CD14-positive monocyte (primary cell): ENCODE measurements around the gene MED27. TPM values are rescaled to one million over a fixed set of nuclear protein-coding genes. Genes with fewer than 3 reads are reported as not detected.

Experiments
- DNase-seq, 3 donors: peaks; one replicate each; pipeline ENCODE4 v3.0.0-alpha.2; 2011 to 2022
- H2AFZ ChIP-seq: 2 replicates; pipeline ENCODE4 v1.6.0; 2012; ENCODE audit warnings: mild to moderate bottlenecking, low read depth, low read length, inconsistent platforms; ENCODE audit not compliant: insufficient read depth, poor library complexity, severe bottlenecking
- H3K27ac ChIP-seq, 2 donors: 1 replicate in 1 of 2; 2 replicates in 1 of 2; pipeline ENCODE4 v1.5.1; 2012 to 2013; ENCODE audit warnings: low read length in 2 of 2, control low read depth in 1 of 2, inconsistent platforms in 1 of 2, low read depth in 1 of 2, mild to moderate bottlenecking in 1 of 2
- H3K27me3 ChIP-seq, 2 donors: one replicate each; pipeline versions ENCODE4 v1.6.0 to v1.6.1; 2011 to 2013; ENCODE audit warnings: low read length in 2 of 2; ENCODE audit not compliant: control insufficient read depth in 2 of 2, insufficient read depth in 2 of 2
- H3K36me3 ChIP-seq, 2 donors: replicated peaks in 1 of 2; 1 replicate in 1 of 2; 2 replicates in 1 of 2; pipeline versions ENCODE4 v1.5.1 to v1.6.1; 2012 to 2013; ENCODE audit warnings: low read length in 2 of 2, control low read depth in 1 of 2, inconsistent platforms in 1 of 2, mild to moderate bottlenecking in 1 of 2; ENCODE audit not compliant: insufficient read depth in 2 of 2, control insufficient read depth in 1 of 2
- H3K4me1 ChIP-seq, 2 donors: 1 replicate in 1 of 2; 2 replicates in 1 of 2; pipeline versions ENCODE4 v1.5.1 to v1.6.1; 2012 to 2013; ENCODE audit warnings: low read length in 2 of 2, control low read depth in 1 of 2, inconsistent platforms in 1 of 2, mild to moderate bottlenecking in 1 of 2, moderate library complexity in 1 of 2; ENCODE audit not compliant: insufficient read depth in 2 of 2, control insufficient read depth in 1 of 2
- H3K4me2 ChIP-seq: replicated peaks from 2 replicates; pipeline ENCODE3; 2012; ENCODE audit warnings: low read length, moderate library complexity, mild to moderate bottlenecking; ENCODE audit not compliant: poor library complexity, severe bottlenecking; ENCODE audit errors: extremely low read depth
- H3K4me3 ChIP-seq, 3 experiments: fragments of 200-600 bp in 1 of 3; sonication (generic) in 1 of 3; replicated peaks in 1 of 3; 1 replicate in 2 of 3; 2 replicates in 1 of 3; pipeline ENCODE4 v1.5.1; 2011 to 2013; ENCODE audit warnings: low read length in 3 of 3, mild to moderate bottlenecking in 3 of 3, control low read depth in 2 of 3, low read depth in 2 of 3, inconsistent platforms in 1 of 3, moderate library complexity in 1 of 3
- H3K79me2 ChIP-seq: 2 replicates; pipeline ENCODE4 v1.6.0; 2012; ENCODE audit warnings: mild to moderate bottlenecking, control low read depth, inconsistent platforms, low read length, moderate library complexity; ENCODE audit not compliant: insufficient read depth
- H3K9ac ChIP-seq: 2 replicates; pipeline ENCODE4 v1.6.0; 2017; ENCODE audit warnings: low read length, mild to moderate bottlenecking; ENCODE audit not compliant: insufficient read depth, poor library complexity, severe bottlenecking
- H3K9me3 ChIP-seq, 2 donors: replicated peaks in 1 of 2; 1 replicate in 1 of 2; 2 replicates in 1 of 2; pipeline versions ENCODE4 v1.5.1 to v1.6.1; 2012 to 2013; ENCODE audit warnings: low read length in 2 of 2, control low read depth in 1 of 2; ENCODE audit not compliant: control insufficient read depth in 1 of 2, insufficient read depth in 1 of 2
- H4K20me1 ChIP-seq: 2 replicates; pipeline ENCODE4 v1.6.0; 2012; ENCODE audit warnings: mild to moderate bottlenecking, low read length, control low read depth, moderate library complexity; ENCODE audit not compliant: insufficient read depth
- H3K27ac Mint-ChIP-seq, 7 donors: one replicate each; pipeline ENCODE4 v1.8.0; 2020; ENCODE audit warnings: mild to moderate bottlenecking in 7 of 7, mixed read lengths in 7 of 7, moderate library complexity in 6 of 7, inconsistent platforms in 2 of 7
- H3K27me3 Mint-ChIP-seq, 3 donors: one replicate each; pipeline ENCODE4 v1.8.0; 2021 to 2022; ENCODE audit warnings: low read depth in 3 of 3, mild to moderate bottlenecking in 3 of 3, mixed read lengths in 3 of 3, moderate library complexity in 3 of 3, inconsistent platforms in 1 of 3
- H3K36me3 Mint-ChIP-seq, 2 donors: one replicate each; pipeline ENCODE4 v1.8.0; 2020; ENCODE audit warnings: mixed read lengths in 2 of 2, inconsistent platforms in 1 of 2, mild to moderate bottlenecking in 1 of 2
- H3K4me1 Mint-ChIP-seq: one replicate; pipeline ENCODE4 v1.8.0; 2020; ENCODE audit warnings: mild to moderate bottlenecking, mixed read lengths
- H3K4me3 Mint-ChIP-seq, 2 donors: one replicate each; pipeline ENCODE4 v1.8.0; 2020; ENCODE audit warnings: mild to moderate bottlenecking in 2 of 2, mixed read lengths in 2 of 2, moderate library complexity in 1 of 2
- H3K9me3 Mint-ChIP-seq, 7 donors: one replicate each; pipeline ENCODE4 v1.8.0; 2020 to 2022; ENCODE audit warnings: mixed read lengths in 7 of 7, mild to moderate bottlenecking in 6 of 7, moderate library complexity in 6 of 7, inconsistent platforms in 2 of 7
- WGBS: methylation state at CpG from one replicate; pipeline ENCODE4 v1.1.5; 2013; ENCODE audit warnings: missing lambda C conversion rate; ENCODE audit not compliant: insufficient coverage; 5-methylcytosine and 5-hydroxymethylcytosine counted together
- intact Hi-C, 2 donors: fragments of 100-400 bp; cut with micrococcal nuclease; formaldehyde crosslinking; loops; one replicate each; pipeline versions ENCODE4 v1.15.0 to v1.15.1; 2023
- polyA plus RNA-seq, 3 donors: library from polyadenylated mRNA; depleted of rRNA in 1 of 3; unstranded in 2 of 3; stranded (reverse) in 1 of 3; fragments of 300-500 nt in 2 of 3; fragments of >200 nt in 1 of 3; fragmentation: Illumina TruSeq in 2 of 3; gene quantifications; 1 replicate in 2 of 3; 2 replicates in 1 of 3; pipeline ENCODE4 v1.2.3, GENCODE V29; 2012 to 2021
- TF ChIP-seq, protein P1 (sequence below): fragments of 200-600 bp; IDR thresholded peaks from one replicate; pipeline ENCODE4 v1.8.0; 2022; ENCODE audit warnings: antibody characterized with exemption, mild to moderate bottlenecking

MED27 gene
- polyA plus RNA-seq, 3 donors: 14.0 to 26.9 (median 25.8) TPM

DNA sequence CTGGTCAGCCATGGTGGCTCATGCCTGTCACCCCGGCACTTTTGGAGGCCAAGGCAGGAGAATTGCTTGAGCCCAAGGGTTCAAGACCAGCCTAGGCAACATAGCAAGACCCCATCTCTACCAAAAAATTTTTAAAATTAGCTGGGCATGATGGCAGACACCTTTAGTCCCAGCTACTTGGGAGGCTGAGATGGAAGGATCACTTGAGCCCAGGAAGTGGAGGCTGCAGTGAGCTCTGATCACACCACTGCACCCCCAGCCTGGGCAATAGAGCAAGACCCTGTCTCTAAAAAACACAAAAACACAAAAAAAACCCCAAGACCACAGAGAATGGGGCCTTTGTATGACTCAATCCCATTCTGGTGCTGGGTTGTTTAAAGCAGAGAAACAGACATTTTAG lies 44.0 kb downstream of the MED27 start:
- Histone ChIP-seq H3K27ac (no peak overlapping the region), H3K4me3 (no peak overlapping the region), H3K4me2 (no peak overlapping the region), H3K79me2 (no peaks in the 10 kb centered on the region), H3K9ac (no peak overlapping the region), H3K27me3 (no peaks in the 10 kb centered on the region), H3K4me1 (no peaks in the 10 kb centered on the region), H2AFZ (no peak overlapping the region), H3K9me3 (no peaks in the 10 kb centered on the region), H4K20me1 (peaks cover 56% of the 10 kb centered on the region), H3K36me3 (no peaks in the 10 kb centered on the region)
- Mint-ChIP-seq H3K27ac (no peak overlapping the region), H3K9me3 (no peaks in the 10 kb centered on the region), H3K36me3 (peaks cover 0 to 5% of the 10 kb centered on the region in 2 donors), H3K27me3 (peaks cover 0 to 2% (median 0%) of the 10 kb centered on the region in 3 donors), H3K4me3 (no peak overlapping the region), H3K4me1 (no peaks in the 10 kb centered on the region)
- no CpG with 5 or more reads among the region's 1 CpG for WGBS
- intact Hi-C loops: no loop called here
- TF ChIP-seq, protein P1, sequence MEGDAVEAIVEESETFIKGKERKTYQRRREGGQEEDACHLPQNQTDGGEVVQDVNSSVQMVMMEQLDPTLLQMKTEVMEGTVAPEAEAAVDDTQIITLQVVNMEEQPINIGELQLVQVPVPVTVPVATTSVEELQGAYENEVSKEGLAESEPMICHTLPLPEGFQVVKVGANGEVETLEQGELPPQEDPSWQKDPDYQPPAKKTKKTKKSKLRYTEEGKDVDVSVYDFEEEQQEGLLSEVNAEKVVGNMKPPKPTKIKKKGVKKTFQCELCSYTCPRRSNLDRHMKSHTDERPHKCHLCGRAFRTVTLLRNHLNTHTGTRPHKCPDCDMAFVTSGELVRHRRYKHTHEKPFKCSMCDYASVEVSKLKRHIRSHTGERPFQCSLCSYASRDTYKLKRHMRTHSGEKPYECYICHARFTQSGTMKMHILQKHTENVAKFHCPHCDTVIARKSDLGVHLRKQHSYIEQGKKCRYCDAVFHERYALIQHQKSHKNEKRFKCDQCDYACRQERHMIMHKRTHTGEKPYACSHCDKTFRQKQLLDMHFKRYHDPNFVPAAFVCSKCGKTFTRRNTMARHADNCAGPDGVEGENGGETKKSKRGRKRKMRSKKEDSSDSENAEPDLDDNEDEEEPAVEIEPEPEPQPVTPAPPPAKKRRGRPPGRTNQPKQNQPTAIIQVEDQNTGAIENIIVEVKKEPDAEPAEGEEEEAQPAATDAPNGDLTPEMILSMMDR: no peak
- DNase-seq: no peak

DNA sequence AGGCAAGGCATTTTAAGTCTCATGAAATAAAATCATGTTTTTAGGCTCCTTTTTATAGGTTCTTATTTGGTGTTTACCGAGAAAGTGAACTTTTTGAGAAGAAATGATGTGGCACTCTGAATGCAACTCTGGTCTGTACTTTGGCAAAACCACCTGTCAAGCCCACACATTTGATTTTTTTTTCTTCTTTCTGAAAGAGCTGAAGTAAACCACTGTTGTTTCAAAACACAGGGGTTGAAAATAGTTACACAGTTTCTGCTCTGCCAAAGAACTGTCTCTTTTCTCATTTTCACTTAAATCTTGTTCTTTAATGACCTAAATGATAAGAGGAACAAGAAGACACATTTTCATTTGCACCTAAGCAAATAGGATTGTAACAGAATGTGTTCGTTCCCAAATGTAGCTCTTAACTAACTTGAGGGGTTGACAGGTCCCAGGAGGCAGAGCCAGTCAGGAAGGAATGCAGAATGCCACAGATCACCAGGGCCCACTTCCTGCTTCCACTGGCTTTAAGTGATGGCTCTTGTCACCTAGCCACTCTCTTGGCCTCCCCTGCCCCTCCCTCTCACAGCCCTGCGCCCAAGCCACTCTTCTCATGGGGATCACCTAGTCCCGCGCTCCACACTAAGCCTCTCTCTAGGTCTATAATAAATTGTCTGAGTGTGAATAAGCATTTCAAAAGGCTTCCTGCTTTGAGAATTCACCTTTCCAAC lies 47.3 kb downstream of the MED27 start:
- Mint-ChIP-seq H3K4me3 (no peak overlapping the region), H3K4me1 (peaks cover 2% of the 10 kb centered on the region), H3K36me3 (peaks cover 2 to 3% of the 10 kb centered on the region in 2 donors), H3K27ac (peak overlapping the region in 1 of 7 donors; percentile 57), H3K9me3 (no peaks in the 10 kb centered on the region), H3K27me3 (no peaks in the 10 kb centered on the region)
- 100% methylated on average over 1 of the region's 5 CpGs for WGBS
- TF ChIP-seq, protein P1: no peak
- H3K4me1 ChIP-seq: no peaks in the 10 kb centered on the region
- H3K27ac ChIP-seq: no peak overlapping the region
- no peak overlapping the region for H3K9ac ChIP-seq
- no peaks in the 10 kb centered on the region for H3K79me2 ChIP-seq
- no peak overlapping the region for H3K4me3 ChIP-seq
- no peak for DNase-seq
- no peaks in the 10 kb centered on the region for H3K36me3 ChIP-seq
- intact Hi-C loops: no loop called here
- H3K27me3 ChIP-seq: no peaks in the 10 kb centered on the region
- no peak overlapping the region for H3K4me2 ChIP-seq
- H2AFZ ChIP-seq: no peak overlapping the region
- no peaks in the 10 kb centered on the region for H3K9me3 ChIP-seq
- H4K20me1 ChIP-seq: peaks cover 77% of the 10 kb centered on the region
